CD4-positive, alpha-beta T cell treated with Interleukin-12 subunit alpha and Interleukin-12 subunit beta, for 1 hour (primary cell): ENCODE results near the gene TNKS1BP1.

Experiments
- DNase-seq: peaks from one replicate; pipeline ENCODE4 v3.0.0-alpha.2; 2020

TNKS1BP1 gene

GRCh38 chr11:57251491-57252104 is 73.2 kb downstream of the TNKS1BP1 start:
- DNase-seq = no peak

DNA sequence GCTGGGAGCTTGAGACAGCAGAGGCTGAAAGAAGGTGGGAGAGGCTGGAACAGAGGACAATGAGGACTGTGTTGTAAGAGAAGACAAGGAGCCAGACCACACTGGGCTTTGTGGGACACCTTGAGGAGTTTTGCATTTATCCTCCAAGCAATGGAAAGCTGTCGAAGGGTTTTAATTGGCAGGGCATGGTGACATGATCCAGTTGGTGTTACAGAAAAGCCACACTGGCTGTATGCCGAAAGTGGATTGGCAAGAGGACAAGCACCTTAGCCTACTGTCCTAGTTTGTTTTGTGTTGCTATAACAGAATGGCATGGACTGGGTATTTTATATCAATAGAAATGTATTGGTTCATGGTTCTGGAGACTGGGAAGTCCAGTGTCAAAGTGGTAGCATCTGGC is 73.7 kb downstream of the TNKS1BP1 start:
- DNase-seq = no peak
